ENCODE measurements around the gene FHIT.

Gene FHIT

GRCh38 chr3:60669636-60670035 lies 581.6 kb downstream of the FHIT start:
- Histone ChIP-seq H3K27ac (ENCODE audit: low read depth, low read length) (no peak overlapping the region), H4K20me1 (ENCODE audit: low read depth, low read length) (no peaks in the 10 kb centered on the region), H3K9ac (ENCODE audit: low read length) (no peak overlapping the region), H3K4me2 (ENCODE audit: low read depth, low read length, poor library complexity, severe bottlenecking) (no peak overlapping the region), H3K27me3 (ENCODE audit: low read length) (no peaks in the 10 kb centered on the region), H3K79me2 (ENCODE audit: insufficient read depth, low read length) (no peaks in the 10 kb centered on the region), H3K36me3 (ENCODE audit: low read length) (no peaks in the 10 kb centered on the region), H2AFZ (ENCODE audit: low read depth, low read length, severe bottlenecking) (no peak overlapping the region), H3F3A (ENCODE audit: insufficient read depth) (no peaks in the 10 kb centered on the region), H3K4me3 (ENCODE audit: insufficient read depth, low read length, poor library complexity, severe bottlenecking) (no peak overlapping the region), H3K9me2 (replicated peaks; ENCODE audit: insufficient read depth, low read length) (no peaks in the 10 kb centered on the region), H3K9me3 (ENCODE audit: insufficient read depth, low read length) (no peaks in the 10 kb centered on the region)
- TF ChIP-seq CTCF (IDR thresholded peaks at IDR 0.05; ENCODE audit: insufficient read depth, low read length, poor library complexity, severe bottlenecking) (no peak), EZH2phosphoT487 (conservative IDR thresholded peaks at IDR 0.05; ENCODE audit: low read length) (no peak)

GRCh38 chr3:60660026-60660425 lies 591.2 kb downstream of the FHIT start:
- Histone ChIP-seq H3K27me3 (ENCODE audit: low read length) (no peaks in the 10 kb centered on the region), H3K9ac (ENCODE audit: low read length) (no peak overlapping the region), H2AFZ (ENCODE audit: low read depth, low read length, severe bottlenecking) (no peak overlapping the region), H3K27ac (ENCODE audit: low read depth, low read length) (no peak overlapping the region), H3K79me2 (ENCODE audit: insufficient read depth, low read length) (no peaks in the 10 kb centered on the region), H3F3A (ENCODE audit: insufficient read depth) (no peaks in the 10 kb centered on the region), H3K4me2 (ENCODE audit: low read depth, low read length, poor library complexity, severe bottlenecking) (no peak overlapping the region), H3K36me3 (ENCODE audit: low read length) (no peaks in the 10 kb centered on the region), H4K20me1 (ENCODE audit: low read depth, low read length) (no peaks in the 10 kb centered on the region), H3K9me3 (ENCODE audit: insufficient read depth, low read length) (no peaks in the 10 kb centered on the region), H3K9me2 (replicated peaks; ENCODE audit: insufficient read depth, low read length) (no peaks in the 10 kb centered on the region), H3K4me3 (ENCODE audit: insufficient read depth, low read length, poor library complexity, severe bottlenecking) (no peak overlapping the region)
- TF ChIP-seq CTCF (IDR thresholded peaks at IDR 0.05; ENCODE audit: insufficient read depth, low read length, poor library complexity, severe bottlenecking) (no peak), EZH2phosphoT487 (conservative IDR thresholded peaks at IDR 0.05; ENCODE audit: low read length) (no peak)

- no peak overlapping the region for H2AFZ ChIP-seq (ENCODE audit: low read depth, low read length, severe bottlenecking)
- TF ChIP-seq CTCF (IDR thresholded peaks at IDR 0.05; ENCODE audit: insufficient read depth, low read length, poor library complexity, severe bottlenecking) (no peak), EZH2phosphoT487 (conservative IDR thresholded peaks at IDR 0.05; ENCODE audit: low read length) (no peak)
- no peaks in the 10 kb centered on the region for H3F3A ChIP-seq (ENCODE audit: insufficient read depth)
- no peaks in the 10 kb centered on the region for H3K9me3 ChIP-seq (ENCODE audit: insufficient read depth, low read length)
- H3K9me2 ChIP-seq (replicated peaks; ENCODE audit: insufficient read depth, low read length) = no peaks in the 10 kb centered on the region
- H3K36me3 ChIP-seq (ENCODE audit: low read length) = no peaks in the 10 kb centered on the region
- H3K79me2 ChIP-seq (ENCODE audit: insufficient read depth, low read length) = no peaks in the 10 kb centered on the region
- H4K20me1 ChIP-seq (ENCODE audit: low read depth, low read length) = no peaks in the 10 kb centered on the region
- H3K4me3 ChIP-seq (ENCODE audit: insufficient read depth, low read length, poor library complexity, severe bottlenecking) = no peak overlapping the region
- no peak overlapping the region for H3K27ac ChIP-seq (ENCODE audit: low read depth, low read length)
- H3K4me2 ChIP-seq (ENCODE audit: low read depth, low read length, poor library complexity, severe bottlenecking) = no peak overlapping the region
- no peaks in the 10 kb centered on the region for H3K27me3 ChIP-seq (ENCODE audit: low read length)
- H3K9ac ChIP-seq (ENCODE audit: low read length) = no peak overlapping the region
These were observed 592.2 kb downstream of the FHIT start for GRCh38 chr3:60659098-60659497.
